LoVo (cell line): ENCODE data around the gene NPC2.
"Not testable (repeated sequence)": the region's sequence is repeated elsewhere in the genome, so short reads cannot be mapped to it uniquely, and the experiment has no call there.

Experiments used
- DNase-seq: peaks from one replicate; pipeline ENCODE4 v3.0.0-alpha.2; 2016; ENCODE audit warnings: low spot score

Gene NPC2

DNA sequence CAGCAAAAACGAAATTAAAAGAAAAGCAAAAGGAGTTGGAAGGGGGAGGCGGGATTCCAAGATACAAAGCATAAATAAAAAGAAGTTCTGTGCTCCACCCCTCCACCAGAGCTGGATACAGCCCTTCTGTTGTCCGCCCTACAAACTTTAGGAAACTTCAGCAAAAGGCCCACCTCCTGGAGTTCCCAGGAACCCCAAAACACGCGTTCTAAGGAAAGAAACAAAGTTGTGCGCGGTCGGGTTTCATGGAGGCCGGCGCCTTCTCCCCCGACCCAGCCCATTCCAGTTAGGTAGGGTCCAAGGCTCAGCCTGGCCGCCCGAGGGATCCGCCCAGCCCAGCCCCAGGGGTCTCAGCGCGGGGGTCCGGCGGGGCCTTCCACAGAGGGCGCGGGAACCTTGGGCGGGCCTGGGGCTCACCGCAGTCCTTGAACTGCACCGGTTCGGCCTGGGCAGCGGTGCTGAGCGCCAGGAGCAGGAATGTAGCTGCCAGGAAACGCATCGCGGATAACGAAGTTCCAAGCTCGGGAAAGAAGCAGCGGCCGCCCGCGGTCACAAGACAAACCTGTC is at the start of gene NPC2:
TSS of gene NPC2 (minus strand) at position 530 of the 567 bp plus-strand sequence. CDS start at position 499, 31 bp downstream.
- peak; percentile 5 for DNase-seq

DNA sequence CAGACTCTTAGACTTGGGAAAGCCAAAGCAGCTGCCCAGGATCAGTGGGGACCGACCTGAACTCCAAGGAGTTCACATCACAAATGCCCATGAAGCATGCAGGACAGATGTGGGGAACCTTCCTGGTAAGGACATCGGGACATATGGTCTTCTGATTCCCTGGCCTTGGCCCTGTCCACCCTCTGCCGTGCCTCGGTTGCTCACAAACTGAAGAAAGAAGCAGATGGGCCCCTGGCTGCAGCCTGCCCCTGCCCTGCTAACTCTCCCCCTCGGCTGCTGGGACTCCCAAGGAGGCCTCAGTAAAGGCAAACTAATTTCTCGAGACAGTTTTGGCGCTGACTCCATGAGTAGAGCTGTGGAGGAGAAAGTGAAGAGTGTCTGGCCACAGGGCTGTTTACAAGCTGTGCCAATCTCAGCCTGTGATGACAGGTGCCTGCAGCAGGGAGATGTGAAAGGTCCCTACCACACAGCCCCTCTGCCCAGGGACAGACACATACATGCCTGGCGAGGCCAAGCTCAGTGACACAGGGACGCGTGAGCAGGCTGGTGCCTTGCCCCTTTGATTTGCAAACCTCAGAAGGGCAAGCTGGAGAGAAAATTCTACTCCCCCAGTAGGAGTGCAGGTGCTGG is 49.1 kb upstream of the NPC2 start:
- DNase-seq: no peak

- no peak for DNase-seq
These were observed 48.1 kb upstream of the NPC2 start for GRCh38 chr14:74541225-74541624.

DNA sequence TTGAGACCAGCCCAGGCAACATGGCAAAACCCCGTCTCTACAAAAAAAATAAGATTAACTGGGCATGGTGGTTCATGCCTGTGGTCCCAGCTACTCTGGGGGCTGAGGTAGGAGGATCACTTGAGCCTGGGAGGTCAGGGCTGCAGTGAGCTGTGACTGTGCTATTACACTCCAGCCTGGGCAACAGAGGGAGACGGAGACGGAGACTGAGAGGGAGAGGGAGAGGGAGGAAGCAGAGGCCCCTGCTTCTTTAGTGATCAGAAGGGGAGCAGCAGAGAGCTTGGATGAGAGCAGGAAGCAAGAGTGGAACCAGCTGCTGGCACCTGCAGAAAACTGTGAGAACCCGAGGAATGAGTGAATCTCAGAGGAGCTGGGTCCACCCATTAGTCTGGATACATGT is 46.4 kb upstream of the NPC2 start:
- DNase-seq: no peak

- no peak for DNase-seq
These were observed 45.6 kb upstream of the NPC2 start for GRCh38 chr14:74538411-74539391.

DNA sequence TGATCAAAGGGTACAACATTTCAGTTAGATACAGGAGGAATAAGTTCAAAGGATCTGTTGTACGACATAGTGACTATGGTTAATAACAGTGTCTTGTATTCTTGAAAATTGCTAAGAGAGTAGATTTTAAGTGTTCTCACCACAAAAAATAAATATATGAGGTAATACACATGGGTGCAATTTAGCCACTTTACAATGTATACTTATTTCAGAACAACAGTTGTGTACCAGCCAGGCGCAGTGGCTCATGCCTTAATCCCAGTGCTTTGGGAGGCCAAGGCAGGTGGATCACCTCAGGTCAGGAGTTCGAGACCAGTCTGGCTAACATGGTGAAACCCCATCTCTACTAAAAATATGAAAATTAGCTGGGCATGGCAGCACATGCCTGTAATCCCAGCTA is 43.2 kb upstream of the NPC2 start:
- not testable (repeated sequence) for DNase-seq

DNA sequence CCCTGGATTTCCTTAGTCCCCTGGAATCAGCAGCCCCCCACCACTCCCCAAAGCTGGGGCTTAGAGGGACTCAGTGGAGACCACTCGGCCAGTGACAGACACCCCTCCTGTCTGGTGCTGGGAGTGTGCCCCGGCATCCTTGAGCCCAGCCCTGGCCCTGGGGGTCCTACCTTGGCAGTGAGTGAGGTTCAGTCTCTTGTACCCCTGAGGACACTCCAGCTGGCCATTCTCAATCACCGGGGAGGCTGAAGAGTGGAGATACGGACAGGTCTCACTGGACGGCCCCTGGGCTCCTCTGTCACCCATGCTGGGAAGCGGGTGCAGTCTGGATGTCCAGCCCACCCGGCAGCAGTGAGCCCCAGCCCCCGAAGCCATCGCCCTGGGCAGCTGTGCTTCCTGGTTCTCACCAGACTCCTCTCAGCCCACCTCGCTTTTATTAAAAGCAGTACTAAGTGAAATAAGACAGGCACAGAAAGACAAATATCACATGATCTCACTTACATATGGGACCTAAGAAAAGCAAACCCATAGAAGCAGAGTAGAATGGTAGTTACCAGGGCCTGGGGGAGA is 42.7 kb upstream of the NPC2 start:
- DNase-seq: no peak

- DNase-seq: no peak
These were observed 40.5 kb upstream of the NPC2 start for GRCh38 chr14:74533576-74533975.

- DNase-seq: no peak
These were observed 39.1 kb upstream of the NPC2 start for GRCh38 chr14:74532246-74532645.

DNA sequence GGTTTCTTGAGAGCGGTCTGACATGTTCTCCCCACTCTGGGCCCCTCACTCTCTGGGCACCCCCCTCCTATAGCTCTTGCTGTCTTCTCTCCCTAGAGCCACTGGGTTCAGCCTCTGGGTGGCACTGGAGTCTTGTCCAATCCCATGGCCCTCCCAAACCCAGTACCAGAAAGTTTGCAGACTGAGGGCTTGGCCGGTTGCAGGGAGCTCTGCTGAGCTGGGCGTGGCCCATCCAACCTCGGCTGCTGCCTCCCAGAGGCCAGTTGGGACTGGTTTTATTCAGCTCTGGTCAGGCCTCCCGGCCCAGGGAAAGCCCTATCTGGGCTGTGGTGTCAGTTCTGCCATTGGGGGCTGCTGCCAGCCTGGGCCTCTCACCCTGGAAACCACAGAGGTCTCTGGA is 38.4 kb upstream of the NPC2 start:
- no peak for DNase-seq

DNA sequence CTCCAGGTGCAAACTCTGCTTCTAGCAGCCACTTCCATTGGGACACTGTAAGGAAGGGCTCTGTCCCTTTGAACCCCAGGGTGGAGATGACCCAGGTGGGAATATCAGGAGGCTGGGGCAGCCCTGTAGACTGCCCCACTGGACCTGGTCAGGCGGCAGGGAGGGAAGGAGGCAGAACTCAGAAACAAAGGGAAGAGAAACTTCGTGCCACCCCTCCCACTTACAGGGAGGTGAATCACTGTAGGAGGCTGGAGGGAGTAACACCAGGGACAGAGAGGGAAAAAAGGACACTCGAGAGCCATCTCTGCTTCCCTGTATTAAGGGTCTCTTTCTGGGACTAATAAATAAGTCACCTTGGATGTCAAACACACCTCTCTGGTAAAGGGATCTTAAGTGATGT is 37.9 kb upstream of the NPC2 start:
- DNase-seq: no peak

DNA sequence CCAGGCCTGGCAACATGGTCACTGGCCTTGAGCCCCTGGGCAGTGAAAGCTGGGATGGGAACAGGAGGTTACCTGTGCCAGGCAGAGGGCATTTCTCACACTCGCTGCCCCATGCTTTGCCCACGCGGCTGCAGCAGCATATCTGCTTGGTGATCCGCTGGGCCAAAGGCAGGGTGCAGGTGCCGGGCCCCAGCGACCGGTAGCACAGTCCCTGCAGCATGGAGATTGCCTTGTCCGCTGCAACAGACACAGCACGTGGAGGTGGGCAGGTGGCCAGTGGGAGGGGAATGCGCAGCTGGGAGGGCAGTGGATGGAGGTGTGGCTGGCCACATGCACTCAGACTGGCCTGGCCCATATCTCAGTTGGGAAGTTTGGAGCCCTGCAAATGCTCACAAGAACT is 35.8 kb upstream of the NPC2 start:
- DNase-seq: no peak

DNA sequence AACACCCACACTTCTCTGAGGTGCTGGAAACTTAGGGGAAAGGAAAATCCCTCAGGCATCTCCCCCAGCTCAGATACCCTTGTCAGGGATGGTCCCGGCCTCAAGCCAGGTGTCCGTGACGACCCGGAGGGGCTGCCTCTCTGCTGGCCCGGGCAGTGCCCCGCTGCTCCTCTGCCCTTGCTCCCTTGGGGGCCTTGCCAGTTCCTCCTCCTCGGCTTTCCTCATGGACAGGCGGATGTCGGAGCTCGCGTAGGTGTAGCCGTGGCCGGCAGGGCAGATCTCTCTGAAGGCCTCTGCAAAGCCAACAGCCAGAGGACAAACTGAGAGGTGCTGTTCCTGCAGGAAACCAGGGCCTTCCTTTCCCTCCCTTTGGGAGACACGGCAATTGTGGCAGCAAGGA is 35.3 kb upstream of the NPC2 start:
- DNase-seq: no peak

- no peak for DNase-seq
These were observed 34.7 kb upstream of the NPC2 start for GRCh38 chr14:74527736-74528280.

DNA sequence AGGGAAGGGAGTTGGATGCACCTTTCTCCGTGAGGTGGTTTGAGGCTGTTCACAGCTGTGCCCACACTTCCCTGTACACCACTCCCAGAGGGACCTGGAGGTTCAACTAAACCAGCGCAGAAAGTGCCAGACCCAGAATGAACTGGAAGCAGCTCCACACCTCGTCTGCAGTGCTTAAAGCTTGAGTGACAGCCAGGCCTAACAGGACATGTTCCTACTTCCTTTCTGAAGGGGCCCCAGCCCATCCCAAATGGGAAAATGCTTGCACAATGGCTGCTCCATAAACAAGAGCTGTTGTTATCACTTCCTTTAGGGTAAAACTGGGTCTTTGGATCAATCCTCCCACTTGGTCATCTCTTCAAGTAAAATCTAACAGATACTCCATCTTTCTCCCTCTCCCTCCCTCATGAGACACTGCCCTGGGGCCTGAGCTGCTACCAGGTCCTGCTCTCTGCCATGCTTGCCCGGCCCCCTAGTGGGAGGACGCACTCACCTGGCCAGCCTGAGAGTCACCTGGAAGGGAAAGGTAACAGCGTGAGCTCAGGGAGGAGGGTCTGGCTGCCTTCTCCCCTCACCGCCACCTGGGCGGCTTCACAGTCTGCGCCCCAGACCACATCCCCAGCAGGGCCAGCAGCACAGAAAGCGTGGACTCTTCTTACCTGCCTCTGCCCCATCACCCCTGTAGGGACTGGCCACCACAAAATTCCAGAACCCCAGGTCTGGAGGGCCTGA is 33.9 kb upstream of the NPC2 start:
- DNase-seq: no peak

DNA sequence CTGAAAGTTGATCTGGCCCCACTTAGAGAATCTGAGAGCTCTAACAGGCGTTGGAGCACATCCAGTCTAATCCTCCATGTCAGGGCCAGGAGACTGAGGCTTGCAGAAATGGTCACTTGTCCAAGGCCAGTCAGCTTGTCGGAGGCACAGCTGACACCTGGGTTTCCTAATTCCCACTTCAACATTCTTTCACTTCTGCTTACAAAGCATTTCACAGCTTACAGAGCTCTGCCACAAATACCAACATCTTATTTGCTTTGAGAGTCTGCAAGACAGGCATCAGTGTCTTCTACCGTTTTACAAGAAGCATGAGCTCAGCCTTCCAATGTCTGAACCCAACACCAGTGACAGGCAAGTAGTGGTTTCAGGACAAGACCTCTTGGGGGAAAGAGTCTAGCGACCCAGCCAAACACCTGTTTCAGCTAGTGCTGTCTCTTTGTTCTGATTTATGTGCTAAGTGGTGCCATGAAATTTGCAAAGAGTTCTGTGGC is 32.3 kb upstream of the NPC2 start:
- DNase-seq: no peak

DNA sequence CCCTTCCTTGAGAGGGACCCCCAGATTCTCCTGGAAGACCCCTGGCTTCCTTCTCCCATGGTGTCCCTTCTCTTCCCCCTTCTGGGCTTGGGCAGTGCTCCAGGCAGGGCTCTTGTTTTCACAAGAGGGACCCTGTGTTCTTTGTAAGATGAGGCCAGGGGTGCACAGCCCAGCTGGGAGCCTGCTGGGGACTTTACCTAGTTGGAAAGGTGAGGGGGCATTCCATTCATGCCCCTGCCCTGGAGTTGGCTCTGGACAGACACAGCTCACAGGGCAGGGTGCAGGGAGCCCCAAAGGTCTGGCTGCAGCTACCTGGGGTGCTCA is 31.7 kb upstream of the NPC2 start:
- no peak for DNase-seq

DNA sequence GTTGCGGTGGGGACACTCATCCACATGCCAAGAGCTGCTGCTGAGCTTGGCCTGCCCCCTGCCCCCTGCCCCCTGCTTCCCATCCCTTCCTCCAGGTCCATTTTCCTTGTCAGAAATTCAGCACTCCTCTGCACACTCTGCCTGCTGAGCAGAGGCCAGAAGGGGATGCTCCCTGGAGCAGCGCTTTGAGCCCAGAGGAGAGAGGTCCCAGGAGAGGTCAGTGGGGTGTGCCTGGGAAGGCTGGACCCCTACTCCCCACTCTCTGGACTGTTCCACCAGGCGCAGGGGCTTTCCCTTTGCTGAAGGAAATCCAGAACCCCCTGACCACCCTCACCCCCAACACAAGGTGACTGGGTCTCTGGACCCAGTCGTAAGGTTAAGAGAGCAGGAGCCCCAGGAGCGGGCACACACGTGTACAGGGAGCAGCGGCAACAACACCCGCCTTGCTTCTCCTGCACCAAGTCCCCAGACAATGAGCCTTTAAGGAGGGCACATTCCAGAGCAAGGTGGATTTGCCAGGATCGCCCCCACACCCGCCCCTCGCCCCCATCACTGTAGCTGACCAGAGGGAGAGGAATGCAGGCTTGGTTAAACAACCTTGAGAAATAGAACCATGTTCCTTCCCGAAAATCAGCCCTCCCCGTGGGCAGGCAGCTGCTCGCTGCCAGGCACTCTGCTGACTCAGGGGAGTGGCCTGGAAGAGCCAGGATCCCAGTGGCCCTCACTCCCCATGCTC is 31.1 kb upstream of the NPC2 start:
- no peak for DNase-seq

- no peak for DNase-seq
These were observed 29.6 kb upstream of the NPC2 start for GRCh38 chr14:74522740-74523139.

DNA sequence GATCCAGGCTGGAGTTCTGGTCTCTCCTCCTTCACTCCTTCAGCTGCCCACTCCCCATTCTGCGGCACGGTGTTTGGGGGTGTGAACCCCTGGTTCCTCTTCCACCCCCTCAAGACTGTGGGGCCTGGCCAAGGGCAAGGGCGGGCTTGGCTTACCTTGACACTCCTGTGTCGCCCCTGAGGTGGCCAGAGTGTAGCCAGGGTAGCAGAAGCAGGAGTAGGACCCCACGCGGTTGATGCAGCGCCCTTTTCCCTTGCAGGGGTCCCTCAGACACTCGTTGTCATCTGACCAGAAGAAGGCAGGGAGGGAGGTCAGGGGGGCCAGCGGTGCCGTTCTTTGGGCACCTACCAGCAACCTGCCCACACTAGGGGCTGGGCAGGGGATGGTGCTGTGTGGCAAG is 28.7 kb upstream of the NPC2 start:
- DNase-seq: no peak
